Measurements from ENCODE around the gene IQGAP1. TPM values are rescaled to one million over a fixed set of nuclear protein-coding genes. Genes with fewer than 3 reads are reported as not detected.
A peak's percentile ranks its signal among the peaks of the same experiment; 100 is the strongest.

The IQGAP1 gene
- total RNA-seq, 4 donors from 2014 or later: 238 to 358 (median 282) TPM

GRCh38 chr15:90471769-90472168 is 83.7 kb downstream of the IQGAP1 start:
- Histone ChIP-seq H3K4me3 (no peak overlapping the region), H3K9me3 (no peaks in the 10 kb centered on the region), H3K36me3 (peaks cover 6 to 100% (median 25%) of the 10 kb centered on the region in 3 donors), H3K27me3 (no peaks in the 10 kb centered on the region), H3K4me1 (no peaks in the 10 kb centered on the region), H3K27ac (no peak overlapping the region)
- WGBS, 2 donors: 89 to 92% methylated on average over 4 of the region's 4 CpGs
- TF ChIP-seq CTCF (IDR thresholded peaks at IDR 0.05) (no peak), POLR2A (IDR thresholded peaks at IDR 0.05) (no peak), EP300 (IDR thresholded peaks at IDR 0.05) (no peak)
- no peak for DNase-seq (ENCODE audit: low spot score in 2 of 2)

GRCh38 chr15:90478846-90479481 is 90.9 kb downstream of the IQGAP1 start:
- Histone ChIP-seq H3K4me3 (no peak overlapping the region), H3K27ac (no peak overlapping the region), H3K36me3 (peaks cover 3 to 94% (median 30%) of the 10 kb centered on the region in 3 donors), H3K27me3 (no peaks in the 10 kb centered on the region), H3K9me3 (no peaks in the 10 kb centered on the region), H3K4me1 (peaks cover 0 to 12% (median 0%) of the 10 kb centered on the region in 4 donors)
- TF ChIP-seq EP300 (IDR thresholded peaks at IDR 0.05) (no peak), POLR2A (IDR thresholded peaks at IDR 0.05) (no peak), CTCF (IDR thresholded peaks at IDR 0.05) (no peak)
- 74 to 78% methylated on average over 8 of the region's 8 CpGs for WGBS, 2 donors
- no peak for DNase-seq (ENCODE audit: low spot score in 2 of 2)

DNA sequence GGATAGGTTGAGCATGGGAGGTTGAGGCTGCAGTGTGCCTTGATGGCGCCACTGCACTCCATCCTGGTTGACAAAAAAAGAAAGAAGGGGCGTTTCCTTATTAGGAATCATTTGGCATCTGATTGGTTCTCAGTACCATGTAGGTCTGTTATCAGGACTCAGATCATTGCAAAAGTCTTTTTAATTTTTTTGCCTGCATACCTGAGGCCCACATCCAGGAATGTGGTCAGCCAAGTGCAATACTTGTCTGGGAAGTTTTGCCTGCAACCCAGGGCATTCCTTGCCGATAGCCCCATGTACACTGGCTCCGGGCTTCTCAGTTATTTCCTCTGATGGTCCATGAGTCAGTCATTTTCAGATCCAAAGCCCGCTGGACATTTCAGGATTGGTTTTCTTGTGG is 91.6 kb downstream of the IQGAP1 start:
- WGBS, 2 donors: 82 to 83% methylated on average over 5 of the region's 5 CpGs
- H3K4me1 ChIP-seq: peaks cover 0 to 12% (median 0%) of the 10 kb centered on the region in 4 donors
- no peaks in the 10 kb centered on the region for H3K27me3 ChIP-seq
- peak in 1 of 2 donors; percentile 19 for DNase-seq (ENCODE audit: low spot score in 2 of 2)
- no peaks in the 10 kb centered on the region for H3K9me3 ChIP-seq
- H3K27ac ChIP-seq: no peak overlapping the region
- H3K36me3 ChIP-seq: peaks cover 3 to 94% (median 25%) of the 10 kb centered on the region in 3 donors
- no peak overlapping the region for H3K4me3 ChIP-seq
- TF ChIP-seq POLR2A (IDR thresholded peaks at IDR 0.05): no peak
- TF ChIP-seq EP300 (IDR thresholded peaks at IDR 0.05): no peak
- TF ChIP-seq CTCF (IDR thresholded peaks at IDR 0.05): no peak

- WGBS, 2 donors: 66 to 92% methylated on average over 3 of the region's 3 CpGs
- no peaks in the 10 kb centered on the region for H3K27me3 ChIP-seq
- peaks cover 4 to 94% (median 25%) of the 10 kb centered on the region in 3 donors for H3K36me3 ChIP-seq
- peaks cover 0 to 12% (median 0%) of the 10 kb centered on the region in 4 donors for H3K4me1 ChIP-seq
- H3K27ac ChIP-seq: peak overlapping the region in 2 of 4 donors; percentile 64 to 69
- DNase-seq (ENCODE audit: low spot score in 2 of 2): no peak
- H3K4me3 ChIP-seq: no peak overlapping the region
- TF ChIP-seq POLR2A (IDR thresholded peaks at IDR 0.05) (no peak), EP300 (IDR thresholded peaks at IDR 0.05) (no peak), CTCF (IDR thresholded peaks at IDR 0.05) (no peak)
- no peaks in the 10 kb centered on the region for H3K9me3 ChIP-seq
Observed at GRCh38 chr15:90481023-90481422, 93.0 kb downstream of the IQGAP1 start.

- DNase-seq (ENCODE audit: low spot score in 2 of 2): peak; percentile 21 to 66
- Histone ChIP-seq H3K27ac (peak overlapping the region in 3 of 4 donors; percentile 10 to 69 (median 64)), H3K27me3 (no peaks in the 10 kb centered on the region), H3K4me3 (no peak overlapping the region), H3K4me1 (peaks cover 0 to 12% (median 0%) of the 10 kb centered on the region in 4 donors), H3K9me3 (no peaks in the 10 kb centered on the region), H3K36me3 (peaks cover 9 to 94% (median 25%) of the 10 kb centered on the region in 3 donors)
- TF ChIP-seq CTCF (IDR thresholded peaks at IDR 0.05): peak; percentile 68 to 84 (median 70)
- TF ChIP-seq EP300 (IDR thresholded peaks at IDR 0.05): no peak
- no peak for TF ChIP-seq POLR2A (IDR thresholded peaks at IDR 0.05)
- WGBS, 2 donors: 46 to 48% methylated on average over 7 of the region's 7 CpGs
Observed at GRCh38 chr15:90482124-90483011, 94.3 kb downstream of the IQGAP1 start.
